Measurements from ENCODE around the gene NYAP2.

Gene NYAP2

DNA sequence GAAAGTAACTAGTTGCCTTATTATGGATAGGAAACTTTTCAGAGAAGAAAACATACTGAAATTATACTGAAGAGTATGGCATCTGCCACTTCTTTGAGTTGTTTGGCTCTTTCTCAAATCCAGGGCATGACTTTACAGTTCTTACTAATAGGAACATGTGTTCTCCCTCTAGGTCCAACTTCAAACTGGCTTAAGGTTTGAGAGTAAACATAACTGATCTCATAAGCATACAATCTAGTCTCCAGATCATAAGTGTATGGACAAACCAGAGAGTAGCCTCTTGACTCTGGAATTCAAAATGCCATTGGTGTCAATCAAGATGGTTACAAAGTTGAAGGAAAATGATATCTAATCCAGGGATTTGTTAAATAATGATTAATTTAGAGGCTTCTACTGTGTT, 101.5 kb downstream of the NYAP2 start:
- ChIA-PET POLR2A (no interaction called here), CTCF (no interaction called here)
- DNase-seq (ENCODE audit: extremely low spot score) = no peak
- no peak for TF ChIP-seq HDGF (IDR thresholded peaks at IDR 0.05; ENCODE audit: borderline replicate concordance)

DNA sequence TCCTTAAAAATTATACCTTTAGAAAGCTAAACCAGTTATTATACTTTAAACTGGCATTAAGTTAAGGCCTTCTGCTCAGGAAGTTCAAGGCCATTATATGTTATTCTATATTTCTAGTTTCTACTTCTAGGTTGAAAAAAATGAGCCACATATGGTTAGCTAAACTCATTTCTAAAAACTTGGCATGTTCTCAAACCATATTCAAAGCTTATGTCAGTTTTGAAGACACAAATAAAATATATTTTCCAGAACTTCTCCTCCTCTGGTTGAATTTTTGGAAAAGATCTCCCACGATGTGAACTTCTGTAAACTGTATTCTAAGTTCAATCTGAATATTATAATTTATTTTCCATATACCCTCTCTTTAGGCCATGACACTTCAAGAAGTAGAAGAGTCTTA, 103.5 kb downstream of the NYAP2 start:
- TF ChIP-seq ZNF384 (IDR thresholded peaks at IDR 0.05) (no peak), HDGF (IDR thresholded peaks at IDR 0.05; ENCODE audit: borderline replicate concordance) (no peak), LEF1 (IDR thresholded peaks at IDR 0.05; ENCODE audit: borderline replicate concordance) (no peak), SP1 (IDR thresholded peaks at IDR 0.05) (no peak), ARNT (IDR thresholded peaks at IDR 0.05) (no peak), FOXK2 (IDR thresholded peaks at IDR 0.05) (no peak)

DNA sequence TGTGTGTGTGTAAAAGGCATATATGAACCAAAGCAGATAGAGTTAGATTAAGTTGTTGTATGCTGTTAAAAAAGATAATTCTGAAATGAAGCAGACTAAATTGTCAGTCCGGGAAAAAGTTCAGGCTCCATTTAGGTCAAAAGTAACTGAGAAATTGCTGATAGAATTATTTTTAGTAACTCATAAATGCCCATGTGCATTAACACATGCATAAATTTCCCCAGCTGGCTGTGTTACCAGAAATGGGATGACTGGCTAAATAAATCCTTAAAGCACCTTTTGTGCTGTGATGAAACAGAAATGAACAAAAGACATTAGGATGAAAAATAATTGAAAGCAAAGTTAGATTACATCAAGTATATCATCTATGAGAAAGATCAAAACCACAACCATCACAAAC, 111.3 kb downstream of the NYAP2 start:
- ChIA-PET POLR2A (no interaction called here), CTCF (no interaction called here)
- no peak for DNase-seq (ENCODE audit: extremely low spot score)
- no peak for TF ChIP-seq HDGF (IDR thresholded peaks at IDR 0.05; ENCODE audit: borderline replicate concordance)
- no peak for TF ChIP-seq SUZ12 (IDR thresholded peaks at IDR 0.05)
- TF ChIP-seq BHLHE40 (IDR thresholded peaks at IDR 0.05; ENCODE audit: borderline replicate concordance) = no peak
- TF ChIP-seq LEF1 (IDR thresholded peaks at IDR 0.05; ENCODE audit: borderline replicate concordance) = no peak
- no peak for TF ChIP-seq ZNF384 (IDR thresholded peaks at IDR 0.05)
- TF ChIP-seq, protein P1, sequence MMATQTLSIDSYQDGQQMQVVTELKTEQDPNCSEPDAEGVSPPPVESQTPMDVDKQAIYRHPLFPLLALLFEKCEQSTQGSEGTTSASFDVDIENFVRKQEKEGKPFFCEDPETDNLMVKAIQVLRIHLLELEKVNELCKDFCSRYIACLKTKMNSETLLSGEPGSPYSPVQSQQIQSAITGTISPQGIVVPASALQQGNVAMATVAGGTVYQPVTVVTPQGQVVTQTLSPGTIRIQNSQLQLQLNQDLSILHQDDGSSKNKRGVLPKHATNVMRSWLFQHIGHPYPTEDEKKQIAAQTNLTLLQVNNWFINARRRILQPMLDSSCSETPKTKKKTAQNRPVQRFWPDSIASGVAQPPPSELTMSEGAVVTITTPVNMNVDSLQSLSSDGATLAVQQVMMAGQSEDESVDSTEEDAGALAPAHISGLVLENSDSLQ (IDR thresholded peaks at IDR 0.05) = no peak
- no peak for TF ChIP-seq SP1 (IDR thresholded peaks at IDR 0.05)
- TF ChIP-seq TARDBP (IDR thresholded peaks at IDR 0.05) = no peak
- no peak for TF ChIP-seq ARNT (IDR thresholded peaks at IDR 0.05)
- TF ChIP-seq L3MBTL2 (conservative IDR thresholded peaks at IDR 0.05) = no peak
- TF ChIP-seq FOXM1 (IDR thresholded peaks at IDR 0.05; ENCODE audit: borderline replicate concordance) = no peak
- no peak for TF ChIP-seq FOXA1 (IDR thresholded peaks at IDR 0.05)
- TF ChIP-seq ELF4 (IDR thresholded peaks at IDR 0.05) = no peak
- TF ChIP-seq CTBP1 (IDR thresholded peaks at IDR 0.05; ENCODE audit: borderline replicate concordance) = no peak
- TF ChIP-seq NFRKB (IDR thresholded peaks at IDR 0.05) = no peak
- TF ChIP-seq FOXK2 (IDR thresholded peaks at IDR 0.05) = no peak

More for the DNA sequence above, 103.5 kb downstream of the NYAP2 start:
- ChIA-PET POLR2A (no interaction called here), CTCF (no interaction called here)
- DNase-seq (ENCODE audit: extremely low spot score) = no peak

DNA sequence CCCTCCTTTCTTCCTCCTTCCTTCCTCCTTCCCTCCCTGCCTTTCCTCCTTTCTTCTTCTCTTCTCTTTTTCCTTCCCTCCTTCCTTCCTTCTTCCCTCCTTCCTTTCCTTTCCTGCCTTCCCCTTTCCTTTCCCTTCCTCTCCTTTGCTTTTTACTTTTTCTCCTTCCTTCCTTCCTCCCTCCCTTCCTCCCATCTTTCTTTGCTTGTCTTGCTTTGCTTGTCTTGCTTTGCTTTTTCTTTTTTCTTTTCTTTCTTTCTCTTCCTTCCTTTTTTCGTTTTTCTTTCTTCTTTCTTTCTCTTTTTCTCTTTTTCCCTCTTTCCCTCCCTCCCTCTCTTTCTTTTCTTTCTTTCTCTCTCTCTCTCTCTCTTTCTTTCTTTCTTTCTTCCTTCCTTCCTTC, 113.0 kb downstream of the NYAP2 start:
- DNase-seq (ENCODE audit: extremely low spot score) = no peak
- ChIA-PET POLR2A (no interaction called here), CTCF (no interaction called here)
- TF ChIP-seq SUZ12 (IDR thresholded peaks at IDR 0.05) (no peak), TARDBP (IDR thresholded peaks at IDR 0.05) (0 out of 2 replicates have a peak, but pooled peaks have one; percentile 6)

DNA sequence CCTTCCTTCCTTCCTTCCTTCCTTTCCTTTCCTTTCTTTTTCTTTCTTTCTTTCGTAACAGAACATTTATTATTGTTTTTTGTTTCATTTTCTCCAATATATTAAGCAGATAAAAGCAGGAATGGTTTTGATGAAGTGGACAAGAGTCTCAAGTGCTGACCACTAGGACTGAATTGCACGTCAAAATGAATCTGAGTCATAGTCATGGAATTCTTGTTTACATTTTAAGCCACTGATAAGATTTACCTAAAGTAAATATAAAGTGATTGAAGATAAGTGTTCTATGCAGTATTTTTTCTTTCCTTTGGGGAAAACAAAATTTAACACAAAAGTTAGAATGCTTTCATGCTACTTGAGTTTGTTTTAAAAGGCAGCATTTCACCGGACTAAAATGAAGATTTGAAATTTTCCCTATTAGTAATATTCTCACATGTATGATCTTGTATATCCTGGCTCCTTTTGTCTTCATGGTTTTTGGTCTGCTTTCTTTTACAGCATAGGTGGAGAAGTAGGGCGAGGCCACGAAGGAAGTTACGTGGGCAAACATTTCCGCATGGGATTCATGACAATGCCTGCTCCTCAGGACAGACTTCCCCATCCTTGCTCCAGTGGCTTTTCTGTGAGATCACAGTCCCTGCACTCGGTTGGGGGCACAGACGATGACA, 113.5 kb downstream of the NYAP2 start:
- ChIA-PET CTCF (no interaction called here), POLR2A (no interaction called here)
- no peak for DNase-seq (ENCODE audit: extremely low spot score)
- no peak for TF ChIP-seq TARDBP (IDR thresholded peaks at IDR 0.05)
- no peak for TF ChIP-seq LEF1 (IDR thresholded peaks at IDR 0.05; ENCODE audit: borderline replicate concordance)
- TF ChIP-seq SP1 (IDR thresholded peaks at IDR 0.05) = no peak
- TF ChIP-seq ELF4 (IDR thresholded peaks at IDR 0.05) = no peak
- no peak for TF ChIP-seq BHLHE40 (IDR thresholded peaks at IDR 0.05; ENCODE audit: borderline replicate concordance)
- TF ChIP-seq, protein P1 (IDR thresholded peaks at IDR 0.05) = no peak
- TF ChIP-seq L3MBTL2 (conservative IDR thresholded peaks at IDR 0.05) = no peak
- TF ChIP-seq ARNT (IDR thresholded peaks at IDR 0.05) = no peak
- no peak for TF ChIP-seq FOXK2 (IDR thresholded peaks at IDR 0.05)
- TF ChIP-seq NFRKB (IDR thresholded peaks at IDR 0.05) = no peak
- no peak for TF ChIP-seq CTBP1 (IDR thresholded peaks at IDR 0.05; ENCODE audit: borderline replicate concordance)
- no peak for TF ChIP-seq FOXM1 (IDR thresholded peaks at IDR 0.05; ENCODE audit: borderline replicate concordance)
- TF ChIP-seq FOXA1 (IDR thresholded peaks at IDR 0.05) = no peak
- TF ChIP-seq SUZ12 (IDR thresholded peaks at IDR 0.05) = no peak

DNA sequence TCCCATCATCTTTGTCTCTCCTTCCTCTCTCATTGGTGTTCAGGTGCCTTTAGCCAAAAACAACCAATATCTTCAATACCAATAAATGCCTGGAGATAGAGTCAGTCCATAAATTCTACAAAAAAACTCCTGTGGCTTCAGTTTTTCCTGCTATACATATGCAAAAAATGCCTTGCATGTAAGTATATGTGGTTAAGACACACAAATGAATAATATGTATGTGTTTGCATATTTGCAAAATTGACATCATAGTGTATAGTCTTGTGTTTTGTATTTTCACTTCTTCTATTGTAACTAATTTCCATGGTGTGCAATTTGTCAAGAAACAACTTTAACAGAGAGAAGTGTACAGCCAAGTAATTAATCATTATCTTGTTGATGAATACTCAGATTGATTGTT, 115.5 kb downstream of the NYAP2 start:
- TF ChIP-seq FOXM1 (IDR thresholded peaks at IDR 0.05; ENCODE audit: borderline replicate concordance) = no peak
- TF ChIP-seq CTBP1 (IDR thresholded peaks at IDR 0.05; ENCODE audit: borderline replicate concordance) = no peak
- TF ChIP-seq TARDBP (IDR thresholded peaks at IDR 0.05) = no peak
- no peak for TF ChIP-seq BHLHE40 (IDR thresholded peaks at IDR 0.05; ENCODE audit: borderline replicate concordance)
- TF ChIP-seq ELF4 (IDR thresholded peaks at IDR 0.05) = no peak
- no peak for TF ChIP-seq ZNF384 (IDR thresholded peaks at IDR 0.05)
- TF ChIP-seq ARNT (IDR thresholded peaks at IDR 0.05) = no peak
- TF ChIP-seq L3MBTL2 (conservative IDR thresholded peaks at IDR 0.05) = no peak
- TF ChIP-seq SP1 (IDR thresholded peaks at IDR 0.05) = no peak
- no peak for TF ChIP-seq FOXA1 (IDR thresholded peaks at IDR 0.05)
- TF ChIP-seq, protein P1 (IDR thresholded peaks at IDR 0.05) = no peak
- no peak for TF ChIP-seq FOXK2 (IDR thresholded peaks at IDR 0.05)
- TF ChIP-seq NFRKB (IDR thresholded peaks at IDR 0.05) = no peak
- TF ChIP-seq LEF1 (IDR thresholded peaks at IDR 0.05; ENCODE audit: borderline replicate concordance) = no peak
- CTCF ChIA-PET = no interaction called here
- POLR2A ChIA-PET = no interaction called here
- DNase-seq (ENCODE audit: extremely low spot score) = no peak

Measured in HEK293T (cell line).